Endothelial cell of umbilical vein (primary cell): ENCODE measurements around the gene SETMAR.

ENCODE experiments used
- EZH2 ChIP-seq: IDR thresholded peaks from 2 replicates; pipeline ENCODE4 v1.6.1; 2012; ENCODE audit warnings: borderline replicate concordance, low read depth, mild to moderate bottlenecking, moderate library complexity, low read length, inconsistent platforms; ENCODE audit not compliant: severe bottlenecking
- FOS ChIP-seq: IDR thresholded peaks from 2 replicates; pipeline ENCODE4 v1.6.1; 2011; ENCODE audit warnings: mild to moderate bottlenecking, low read length, moderate library complexity, borderline replicate concordance; ENCODE audit not compliant: insufficient read depth
- MYC ChIP-seq: IDR thresholded peaks from one replicate; pipeline ENCODE4 v1.6.1; 2011; ENCODE audit warnings: mild to moderate bottlenecking, low read depth, low read length
- POLR2A ChIP-seq: IDR thresholded peaks from 2 replicates; pipeline ENCODE4 v1.6.1; 2012; ENCODE audit warnings: low read depth, mild to moderate bottlenecking, control low read depth, low read length
- POLR2AphosphoS5 ChIP-seq: IDR thresholded peaks from 2 replicates; pipeline ENCODE4 v1.6.1; 2012; ENCODE audit warnings: low read depth, mild to moderate bottlenecking, control low read depth, low read length, moderate library complexity; ENCODE audit not compliant: insufficient read depth
- TF ChIP-seq, protein P1 (sequence below), 2 donors: IDR thresholded peaks; 1 replicate in 1 of 2; 2 replicates in 1 of 2; pipeline ENCODE4 v1.5.1; 2011; ENCODE audit warnings: low read length in 2 of 2, mild to moderate bottlenecking in 2 of 2, moderate library complexity in 2 of 2, control low read depth in 1 of 2, inconsistent platforms in 1 of 2, low read depth in 1 of 2; ENCODE audit not compliant: insufficient read depth in 1 of 2; ENCODE audit errors: extremely low read depth in 1 of 2
- TF ChIP-seq, protein P2 (sequence below): IDR thresholded peaks from 2 replicates; pipeline ENCODE4 v1.6.1; 2011; ENCODE audit not compliant: insufficient read depth, insufficient read length

- TF ChIP-seq POLR2AphosphoS5 = no peak
- no peak for TF ChIP-seq EZH2
- no peak for TF ChIP-seq POLR2A
- TF ChIP-seq, protein P1, sequence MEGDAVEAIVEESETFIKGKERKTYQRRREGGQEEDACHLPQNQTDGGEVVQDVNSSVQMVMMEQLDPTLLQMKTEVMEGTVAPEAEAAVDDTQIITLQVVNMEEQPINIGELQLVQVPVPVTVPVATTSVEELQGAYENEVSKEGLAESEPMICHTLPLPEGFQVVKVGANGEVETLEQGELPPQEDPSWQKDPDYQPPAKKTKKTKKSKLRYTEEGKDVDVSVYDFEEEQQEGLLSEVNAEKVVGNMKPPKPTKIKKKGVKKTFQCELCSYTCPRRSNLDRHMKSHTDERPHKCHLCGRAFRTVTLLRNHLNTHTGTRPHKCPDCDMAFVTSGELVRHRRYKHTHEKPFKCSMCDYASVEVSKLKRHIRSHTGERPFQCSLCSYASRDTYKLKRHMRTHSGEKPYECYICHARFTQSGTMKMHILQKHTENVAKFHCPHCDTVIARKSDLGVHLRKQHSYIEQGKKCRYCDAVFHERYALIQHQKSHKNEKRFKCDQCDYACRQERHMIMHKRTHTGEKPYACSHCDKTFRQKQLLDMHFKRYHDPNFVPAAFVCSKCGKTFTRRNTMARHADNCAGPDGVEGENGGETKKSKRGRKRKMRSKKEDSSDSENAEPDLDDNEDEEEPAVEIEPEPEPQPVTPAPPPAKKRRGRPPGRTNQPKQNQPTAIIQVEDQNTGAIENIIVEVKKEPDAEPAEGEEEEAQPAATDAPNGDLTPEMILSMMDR (IDR thresholded peaks at IDR 0.05; ENCODE audit: extremely low read depth in 1 of 2, insufficient read depth in 1 of 2, low read depth in 1 of 2, low read length in 2 of 2) = no peak
- TF ChIP-seq FOS = no peak
- TF ChIP-seq MYC = no peak
- TF ChIP-seq, protein P2, sequence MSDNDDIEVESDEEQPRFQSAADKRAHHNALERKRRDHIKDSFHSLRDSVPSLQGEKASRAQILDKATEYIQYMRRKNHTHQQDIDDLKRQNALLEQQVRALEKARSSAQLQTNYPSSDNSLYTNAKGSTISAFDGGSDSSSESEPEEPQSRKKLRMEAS = no peak
Measured at GRCh38 chr3:4294616-4295327, 8.4 kb upstream of the SETMAR start.
